PC-3 (cell line): ENCODE measurements around the gene CASP7. TPM values are rescaled to one million over a fixed set of nuclear protein-coding genes. Genes with fewer than 3 reads are reported as not detected.
A peak's percentile ranks its signal among the peaks of the same experiment; 100 is the strongest.

ENCODE experiments used
- ATAC-seq: fragments of 200-7000 bp; cut with Tn5 transposase; 2 replicates; pipeline ENCODE4 v1.9.1; 2020; ENCODE audit warnings: mild to moderate bottlenecking, moderate library complexity
- BruUV-seq: library from RNA; stranded (reverse); fragments of 400-500 nt; replicated peaks from 2 replicates; lab custom pipeline; 2021; lab: Mats Ljungman, UMichigan
- CTCF ChIA-PET: fragments of 300-600 bp; sonication (Branson Sonifier 250); formaldehyde crosslinking; loops from one replicate; lab custom pipeline; 2022; ENCODE audit warnings: antibody characterized with exemption; lab: Charles Lee
- POLR2A ChIA-PET: fragments of 300-600 bp; sonication (Branson Sonifier 250); formaldehyde crosslinking; loops from one replicate; lab custom pipeline; 2022; ENCODE audit warnings: antibody characterized with exemption; ENCODE audit not compliant: unreplicated experiment; lab: Charles Lee
- DNase-seq: peaks from one replicate; pipeline ENCODE4 v3.0.0-alpha.2; 2015
- H2AFZ ChIP-seq: fragments of 300-600 bp; sonication (generic); 2 replicates; pipeline ENCODE4 v1.6.0; 2016; ENCODE audit warnings: antibody characterized with exemption, low read length
- H3F3A ChIP-seq: fragments of 300-600 bp; sonication (generic); one replicate; pipeline ENCODE4 v1.6.0; 2017; ENCODE audit warnings: antibody characterized with exemption, low read length, control low read depth, mild to moderate bottlenecking; ENCODE audit not compliant: unreplicated experiment
- H3K27ac ChIP-seq: fragments of 300-600 bp; sonication (generic); 2 replicates; pipeline ENCODE4 v1.5.1; 2016; ENCODE audit warnings: mild to moderate bottlenecking, low read length
- H3K27me3 ChIP-seq: fragments of 300-600 bp; sonication (generic); 2 replicates; pipeline ENCODE4 v1.6.1; 2016; ENCODE audit warnings: low read length, mixed read lengths
- H3K36me3 ChIP-seq: fragments of 300-600 bp; sonication (generic); 2 replicates; pipeline ENCODE4 v1.6.1; 2016; ENCODE audit warnings: low read depth, mixed run types, low read length, mixed read lengths
- H3K4me1 ChIP-seq: fragments of 300-600 bp; sonication (generic); 2 replicates; pipeline ENCODE4 v1.5.1; 2016; ENCODE audit warnings: low read length; ENCODE audit not compliant: insufficient read depth
- H3K4me2 ChIP-seq: fragments of 300-600 bp; sonication (generic); 2 replicates; pipeline ENCODE4 v1.6.0; 2016; ENCODE audit warnings: low read length
- H3K4me3 ChIP-seq: fragments of 300-600 bp; sonication (generic); 2 replicates; pipeline ENCODE4 v1.5.1; 2016; ENCODE audit warnings: mild to moderate bottlenecking, low read length, mixed read lengths
- H3K79me2 ChIP-seq: fragments of 300-600 bp; sonication (generic); 2 replicates; pipeline ENCODE4 v1.6.1; 2017; ENCODE audit warnings: low read length, mixed read lengths
- H3K9ac ChIP-seq: fragments of 300-600 bp; sonication (generic); 2 replicates; pipeline ENCODE4 v1.6.0; 2016; ENCODE audit warnings: mild to moderate bottlenecking, low read length
- H3K9me2 ChIP-seq: fragments of 300-600 bp; sonication (generic); replicated peaks from 2 replicates; pipeline ENCODE4 v1.6.1; 2016; ENCODE audit warnings: mixed run types, low read length, mixed read lengths
- H3K9me3 ChIP-seq: fragments of 300-600 bp; sonication (generic); 2 replicates; pipeline ENCODE4 v1.6.1; 2016; ENCODE audit warnings: low read length, mixed read lengths
- H4K20me1 ChIP-seq: fragments of 300-600 bp; sonication (generic); 2 replicates; pipeline ENCODE4 v1.6.1; 2016; ENCODE audit warnings: low read length, mixed read lengths
- CTCF ChIP-seq: fragments of 300-600 bp; sonication (generic); conservative IDR thresholded peaks from 2 replicates; pipeline ENCODE4 v1.5.1; 2017; ENCODE audit warnings: antibody characterized with exemption, low read depth, mild to moderate bottlenecking, low read length
- EZH2 ChIP-seq: fragments of 300-600 bp; sonication (generic); IDR thresholded peaks from one replicate; pipeline ENCODE4 v1.6.1; 2017; ENCODE audit warnings: antibody characterized with exemption, mild to moderate bottlenecking, low read length; ENCODE audit not compliant: unreplicated experiment
- EZH2phosphoT487 ChIP-seq: fragments of 300-600 bp; sonication (generic); IDR thresholded peaks from 2 replicates; pipeline ENCODE4 v1.6.1; 2018; ENCODE audit warnings: mild to moderate bottlenecking, antibody characterized with exemption, low read length, borderline replicate concordance
- intact Hi-C: fragments of 100-400 bp; cut with micrococcal nuclease; formaldehyde crosslinking; loops from 2 replicates; pipeline ENCODE4 v1.9.0; 2023
- total RNA-seq: library from RNA; depleted of rRNA; stranded (reverse); fragments of >200 nt; gene quantifications from 2 replicates; pipeline ENCODE4 v1.2.3, GENCODE V29; 2014

The CASP7 gene
- total RNA-seq, 1 experiment from 2014 or later = 13.7 TPM

GRCh38 chr10:113663142-113663541, 16.6 kb upstream of the CASP7 start:
- Histone ChIP-seq H3K4me2 (no peak overlapping the region), H3K79me2 (no peaks in the 10 kb centered on the region)
- intact Hi-C loops = no loop called here

GRCh38 chr10:113663908-113664307, 15.8 kb upstream of the CASP7 start, which contains the start of gene NRAP:
TSS of gene NRAP (minus strand) at chr10:113664041. CDS start at chr10:113663882, 159 bp downstream.
- Histone ChIP-seq H3K9me3 (no peaks in the 10 kb centered on the region), H4K20me1 (no peaks in the 10 kb centered on the region), H3K4me1 (peaks cover 13% of the 10 kb centered on the region; the same call in 1 of the 2 replicates), H2AFZ (no peak within 1 kb of the TSS), H3F3A (no peaks in the 10 kb centered on the region), H3K27ac (no peak within 1 kb of the TSS), H3K79me2 (no peaks in the 10 kb centered on the region), H3K27me3 (no peaks in the 10 kb centered on the region), H3K36me3 (no peaks in the 10 kb centered on the region), H3K4me2 (no peak within 1 kb of the TSS), H3K9ac (no peak within 1 kb of the TSS), H3K9me2 (no peaks in the 10 kb centered on the region), H3K4me3 (no peak within 1 kb of the TSS)
- DNase-seq (no peak), ATAC-seq (no peak)
- no TSS peak for BruUV-seq
- ChIA-PET CTCF (no interaction called here), POLR2A (no interaction called here)
- intact Hi-C loops = no loop called here
- no peak for TF ChIP-seq CTCF
- no peak for TF ChIP-seq EZH2phosphoT487
- no peak for TF ChIP-seq EZH2

More at GRCh38 chr10:113663142-113663541, 16.6 kb upstream of the CASP7 start:
- Histone ChIP-seq H3K4me1 (peaks cover 13% of the 10 kb centered on the region; the same call in 1 of the 2 replicates), H3F3A (no peaks in the 10 kb centered on the region), H3K27ac (no peak overlapping the region), H3K27me3 (no peaks in the 10 kb centered on the region), H3K9me3 (no peaks in the 10 kb centered on the region), H3K4me3 (no peak overlapping the region), H3K36me3 (no peaks in the 10 kb centered on the region), H3K9ac (no peak overlapping the region), H3K9me2 (no peaks in the 10 kb centered on the region), H2AFZ (no peak overlapping the region), H4K20me1 (no peaks in the 10 kb centered on the region)
- TF ChIP-seq EZH2phosphoT487 = no peak
- no peak for TF ChIP-seq CTCF
- TF ChIP-seq EZH2 = no peak
- ChIA-PET CTCF (no interaction called here), POLR2A (no interaction called here)
- ATAC-seq (no peak), DNase-seq (peak; percentile 51)
- no TSS peak for BruUV-seq

- Histone ChIP-seq H3K9ac (no peak overlapping the region), H3K4me2 (no peak overlapping the region), H3K4me1 (peaks cover 13% of the 10 kb centered on the region; the same call in 1 of the 2 replicates), H3K9me3 (no peaks in the 10 kb centered on the region), H4K20me1 (no peaks in the 10 kb centered on the region), H3K36me3 (no peaks in the 10 kb centered on the region), H3K4me3 (no peak overlapping the region), H3K79me2 (no peaks in the 10 kb centered on the region), H2AFZ (no peak overlapping the region), H3F3A (no peaks in the 10 kb centered on the region), H3K9me2 (no peaks in the 10 kb centered on the region), H3K27ac (no peak overlapping the region), H3K27me3 (no peaks in the 10 kb centered on the region)
- BruUV-seq = no TSS peak
- TF ChIP-seq CTCF (no peak), EZH2phosphoT487 (no peak)
- ChIA-PET POLR2A (no interaction called here), CTCF (no interaction called here)
- ATAC-seq (no peak), DNase-seq (no peak)
- intact Hi-C loops = no loop called here
Observed at GRCh38 chr10:113665352-113665751, 14.4 kb upstream of the CASP7 start.
